22Rv1 (cell line): Measurements from ENCODE around the gene ADAT3.

Experiments
- H3K27ac ChIP-seq: fragments of 450-650 bp; 2 replicates; pipeline ENCODE4 v1.5.1; 2017
- ZFX ChIP-seq: fragments of 450-650 bp; IDR thresholded peaks from 2 replicates; pipeline ENCODE4 v1.6.1; 2017; ENCODE audit warnings: antibody characterized with exemption, borderline replicate concordance
- TF ChIP-seq, protein P1 (sequence below): fragments of 450-650 bp; IDR thresholded peaks from 2 replicates; pipeline ENCODE4 v1.5.1; 2017; ENCODE audit warnings: mild to moderate bottlenecking

ADAT3 gene

DNA sequence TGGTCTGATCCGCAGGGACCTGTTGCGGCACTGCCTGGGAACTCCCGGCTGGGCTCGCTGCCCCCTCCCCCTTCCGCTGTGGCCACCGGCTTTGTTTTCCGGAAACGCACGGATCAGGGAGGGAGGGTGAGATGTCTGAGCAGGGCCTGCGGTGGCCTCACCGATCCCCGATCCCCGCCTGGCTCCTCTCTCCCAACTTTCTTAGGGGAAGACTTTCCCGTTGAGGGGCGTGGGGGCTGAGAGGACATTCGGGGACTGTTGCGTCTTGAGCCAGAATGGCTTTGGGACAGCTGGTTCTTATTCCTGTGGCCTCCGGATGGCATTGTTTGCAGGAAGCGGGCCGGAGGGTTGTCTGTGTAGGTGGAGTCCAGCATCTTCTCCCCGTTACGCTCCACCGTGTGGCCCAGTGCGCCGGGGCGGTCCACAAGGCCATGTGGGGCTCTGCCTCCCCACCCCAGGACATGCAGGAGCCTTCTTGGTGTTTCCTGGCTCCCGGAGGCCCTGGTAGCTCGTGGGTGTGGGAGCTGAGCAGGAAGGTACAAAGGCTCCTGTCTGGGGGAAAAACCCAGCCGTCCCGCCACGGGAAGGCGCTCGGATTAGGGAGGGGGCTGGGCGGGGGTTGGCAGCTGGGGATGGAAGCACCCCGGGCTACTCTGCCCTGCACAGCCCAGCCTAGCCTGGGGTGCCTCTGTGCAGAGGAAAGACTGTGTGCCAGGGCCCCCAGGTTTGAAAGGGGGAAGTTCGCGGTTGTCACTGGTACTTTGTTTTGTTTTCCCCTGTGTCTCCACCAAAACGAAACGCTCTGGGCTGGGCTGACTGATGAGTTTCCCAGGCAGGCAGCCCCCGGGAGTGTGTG is 37.1 kb downstream of the ADAT3 start:
- TF ChIP-seq, protein P1, sequence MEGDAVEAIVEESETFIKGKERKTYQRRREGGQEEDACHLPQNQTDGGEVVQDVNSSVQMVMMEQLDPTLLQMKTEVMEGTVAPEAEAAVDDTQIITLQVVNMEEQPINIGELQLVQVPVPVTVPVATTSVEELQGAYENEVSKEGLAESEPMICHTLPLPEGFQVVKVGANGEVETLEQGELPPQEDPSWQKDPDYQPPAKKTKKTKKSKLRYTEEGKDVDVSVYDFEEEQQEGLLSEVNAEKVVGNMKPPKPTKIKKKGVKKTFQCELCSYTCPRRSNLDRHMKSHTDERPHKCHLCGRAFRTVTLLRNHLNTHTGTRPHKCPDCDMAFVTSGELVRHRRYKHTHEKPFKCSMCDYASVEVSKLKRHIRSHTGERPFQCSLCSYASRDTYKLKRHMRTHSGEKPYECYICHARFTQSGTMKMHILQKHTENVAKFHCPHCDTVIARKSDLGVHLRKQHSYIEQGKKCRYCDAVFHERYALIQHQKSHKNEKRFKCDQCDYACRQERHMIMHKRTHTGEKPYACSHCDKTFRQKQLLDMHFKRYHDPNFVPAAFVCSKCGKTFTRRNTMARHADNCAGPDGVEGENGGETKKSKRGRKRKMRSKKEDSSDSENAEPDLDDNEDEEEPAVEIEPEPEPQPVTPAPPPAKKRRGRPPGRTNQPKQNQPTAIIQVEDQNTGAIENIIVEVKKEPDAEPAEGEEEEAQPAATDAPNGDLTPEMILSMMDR, result no peak
- no peak for TF ChIP-seq ZFX
- peak overlapping the region; percentile 89 for H3K27ac ChIP-seq

DNA sequence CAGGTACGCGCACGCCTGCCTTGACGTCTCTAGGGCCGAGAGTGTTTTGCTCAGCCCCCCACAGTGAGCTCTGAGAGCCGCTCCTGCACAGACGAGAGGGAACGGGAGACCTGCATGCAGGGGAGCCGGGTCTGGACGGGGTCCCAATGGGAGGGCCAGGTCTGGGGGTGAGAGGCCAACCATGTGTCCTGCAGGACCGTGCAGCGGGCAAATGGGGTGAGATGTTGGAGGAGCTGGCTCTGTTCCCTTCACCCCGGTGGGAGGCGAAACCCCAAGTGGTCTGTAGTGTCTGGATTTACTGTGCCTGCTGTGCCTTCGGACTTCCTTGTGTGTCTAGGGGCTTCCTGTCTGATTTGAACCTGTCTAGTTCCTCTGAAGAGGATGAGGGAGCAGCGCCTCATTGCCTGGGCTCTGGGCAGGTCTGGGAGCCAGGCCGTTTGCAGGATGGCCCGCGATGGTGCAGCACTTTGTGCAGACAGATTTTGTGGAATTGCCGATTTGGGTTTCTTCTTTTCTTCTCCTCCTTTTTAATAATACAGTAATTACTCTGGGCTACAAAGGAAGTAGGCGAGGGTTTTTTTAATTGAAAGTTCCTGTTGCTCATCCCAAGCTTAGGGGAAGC is 37.8 kb downstream of the ADAT3 start:
- H3K27ac ChIP-seq, result peak overlapping the region; percentile 89
- TF ChIP-seq, protein P1, result no peak
- TF ChIP-seq ZFX, result no peak

DNA sequence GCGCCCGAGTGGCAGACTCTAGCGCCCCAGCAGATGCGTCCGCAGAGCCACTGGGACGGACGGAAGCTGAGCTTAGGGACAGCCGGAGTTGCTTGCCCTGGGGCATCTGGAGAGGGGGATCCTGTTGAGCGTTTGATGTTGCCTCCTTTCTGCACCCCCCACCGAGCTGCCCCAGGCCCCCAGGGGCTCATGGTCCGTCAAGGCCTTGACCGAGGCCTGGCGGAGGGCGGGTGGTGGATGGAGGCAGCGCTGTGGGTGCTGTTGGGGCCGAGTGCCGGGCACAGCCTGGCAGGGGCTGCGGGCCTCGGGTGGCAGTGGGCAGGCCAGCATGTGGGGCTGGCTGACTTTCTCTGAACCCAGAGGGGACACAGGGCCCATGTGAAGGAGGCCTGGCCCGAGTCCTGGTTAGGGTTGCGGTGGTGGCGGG is 38.5 kb downstream of the ADAT3 start:
- peak overlapping the region; percentile 89 for H3K27ac ChIP-seq
- TF ChIP-seq, protein P1, result no peak
- no peak for TF ChIP-seq ZFX

DNA sequence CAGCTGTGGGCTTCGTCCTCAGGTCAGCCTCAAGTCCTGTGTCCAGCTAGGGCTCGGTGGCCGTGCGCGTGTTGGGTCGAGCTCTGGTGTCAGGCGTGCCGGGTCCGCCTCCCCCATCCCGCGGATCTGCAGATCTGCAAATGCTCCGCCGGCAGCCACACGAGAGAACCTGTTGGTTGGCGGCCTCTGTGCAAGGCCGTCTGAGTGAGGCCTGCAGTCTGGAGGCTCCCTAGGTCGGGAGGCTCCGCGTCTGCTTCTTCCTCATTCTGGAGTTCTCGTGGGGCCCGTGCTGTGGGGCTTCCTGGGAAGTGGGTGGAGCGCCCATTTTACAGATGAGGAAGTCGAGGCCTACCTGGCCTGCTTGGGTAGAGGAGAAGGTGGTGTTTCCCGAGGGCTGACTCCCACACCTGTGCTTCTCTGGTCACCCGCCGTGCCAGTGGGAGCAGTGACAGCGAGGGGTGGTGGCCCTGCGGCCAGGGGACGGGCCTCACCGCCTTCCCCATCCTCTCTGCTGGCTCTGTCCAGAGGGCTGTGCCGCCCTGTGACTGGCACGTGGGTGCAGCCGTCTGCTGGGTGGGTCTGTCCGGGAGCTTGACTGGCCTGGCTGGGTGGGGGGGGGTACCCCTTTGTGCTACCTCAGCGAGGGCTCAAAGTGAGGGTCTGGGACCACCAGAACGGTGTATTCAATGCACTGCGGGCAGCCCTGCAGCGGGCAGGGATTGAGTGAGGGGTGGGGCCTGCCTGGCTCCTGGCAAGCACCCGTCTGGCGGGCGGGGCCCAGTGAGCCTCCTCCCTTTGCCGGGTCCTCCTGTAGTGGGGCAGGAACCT is 39.1 kb downstream of the ADAT3 start:
- TF ChIP-seq, protein P1, result no peak
- TF ChIP-seq ZFX, result no peak
- H3K27ac ChIP-seq, result no peak overlapping the region

DNA sequence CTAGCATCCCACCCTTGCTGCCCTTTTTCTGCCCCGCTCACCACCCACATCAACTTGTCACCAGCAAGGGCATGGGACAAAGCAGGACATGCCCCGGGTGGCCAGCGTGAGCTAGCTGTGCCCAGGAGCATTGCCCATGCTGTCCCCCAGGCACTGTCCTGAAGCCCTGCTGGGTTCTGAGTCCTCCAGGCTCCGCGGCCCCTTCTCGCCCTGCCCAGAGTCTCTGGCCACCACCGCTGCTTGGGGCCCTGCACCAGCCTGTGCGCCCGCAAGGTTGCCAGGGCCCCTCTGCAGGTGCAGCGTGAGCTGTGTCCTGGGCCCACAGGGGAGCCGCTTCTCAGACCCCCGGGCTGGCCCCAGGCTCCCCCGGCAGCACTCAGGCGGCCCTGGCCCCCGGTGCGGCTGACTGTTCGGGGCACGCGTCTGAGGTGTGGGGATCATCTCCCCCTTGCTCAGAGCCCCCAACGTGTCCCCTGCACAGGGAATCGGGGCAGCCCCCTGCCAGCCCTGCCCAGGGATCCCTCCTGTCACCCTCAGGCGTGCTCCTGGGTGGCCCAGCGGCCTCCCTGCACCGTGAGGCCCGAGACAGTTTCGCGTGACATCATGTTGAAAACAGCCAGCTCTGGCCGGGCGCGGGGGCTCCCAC is 39.8 kb downstream of the ADAT3 start:
- no peak overlapping the region for H3K27ac ChIP-seq
- TF ChIP-seq ZFX, result no peak
- TF ChIP-seq, protein P1, result no peak

DNA sequence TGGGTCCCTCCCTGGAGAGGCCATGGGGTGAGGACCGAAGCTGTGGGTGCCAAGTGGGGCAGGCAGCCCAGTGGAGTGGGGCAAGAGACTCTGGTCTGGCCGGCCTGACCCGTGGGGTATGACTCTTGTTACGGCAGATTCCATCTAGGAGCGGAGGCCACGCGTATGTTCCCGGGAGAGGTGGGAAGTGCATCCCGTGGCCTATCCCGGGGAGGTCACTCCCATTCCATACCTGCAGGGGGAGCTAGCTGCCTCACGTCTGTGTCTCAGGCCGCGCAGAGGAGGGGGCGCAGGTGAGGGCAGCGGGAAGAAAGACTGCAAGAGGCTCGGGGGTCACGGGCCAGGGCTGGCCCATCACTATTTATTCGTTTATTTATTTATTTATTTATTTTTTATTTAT is 40.7 kb downstream of the ADAT3 start:
- H3K27ac ChIP-seq, result no peak overlapping the region
- no peak for TF ChIP-seq ZFX
- TF ChIP-seq, protein P1, result peak; percentile 78
